Brain microvascular endothelial cell (primary cell): ENCODE data around the gene TASL.

Experiments
- DNase-seq: peaks from one replicate; pipeline ENCODE4 v3.0.0-alpha.2; 2020
- H3K27ac ChIP-seq: fragments of 250-450 bp; sonication (Bioruptor Pico); 2 replicates; pipeline ENCODE4 v1.5.1; 2020; ENCODE audit warnings: mild to moderate bottlenecking, moderate library complexity
- H3K27me3 ChIP-seq: fragments of 250-450 bp; sonication (Bioruptor Pico); replicated peaks from 2 replicates; pipeline ENCODE4 v1.5.1; 2020; ENCODE audit warnings: mild to moderate bottlenecking
- H3K36me3 ChIP-seq: fragments of 250-450 bp; sonication (Bioruptor Pico); replicated peaks from 2 replicates; pipeline ENCODE4 v1.5.1; 2020; ENCODE audit warnings: mild to moderate bottlenecking
- H3K4me3 ChIP-seq: 2 replicates; pipeline ENCODE4 v1.5.1; 2011; ENCODE audit warnings: low read depth, mild to moderate bottlenecking, control low read depth, low read length, moderate library complexity
- in situ Hi-C: cut with HindIII; loops from 2 replicates; pipeline ENCODE4 v1.10.0; 2017; ENCODE audit warnings: low sequenced_read_pairs, low pct_ligation_motif_present
- TF ChIP-seq, protein P1 (sequence below): IDR thresholded peaks from 2 replicates; pipeline ENCODE4 v1.5.1; 2011; ENCODE audit warnings: low read depth, mild to moderate bottlenecking, moderate library complexity, low read length, control low read depth, inconsistent platforms; ENCODE audit errors: missing control alignments

TASL gene

DNA sequence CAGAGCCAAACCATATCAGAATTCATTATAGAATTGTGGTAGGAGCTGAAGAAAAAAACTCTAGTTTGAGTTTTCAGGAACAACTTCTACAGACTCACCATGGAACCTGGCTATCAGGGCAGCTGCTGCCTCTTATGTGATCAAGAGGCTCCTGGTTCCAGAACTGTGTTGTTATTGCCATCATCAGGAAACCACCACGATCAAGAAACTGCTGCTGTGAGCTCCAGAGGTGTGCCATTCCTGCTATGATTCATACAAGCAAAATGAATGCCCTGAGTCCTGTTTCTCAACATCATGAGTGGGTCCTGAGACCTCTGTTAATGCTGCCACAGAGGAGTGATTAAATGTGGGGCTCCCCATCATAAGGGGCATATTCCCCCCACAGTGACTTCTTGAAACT is 43.7 kb downstream of the TASL start:
- Histone ChIP-seq H3K36me3 (no peaks in the 10 kb centered on the region), H3K27me3 (no peaks in the 10 kb centered on the region), H3K27ac (no peak overlapping the region), H3K4me3 (no peak overlapping the region)
- DNase-seq: no peak
- in situ Hi-C loops: no loop called here
- TF ChIP-seq, protein P1, sequence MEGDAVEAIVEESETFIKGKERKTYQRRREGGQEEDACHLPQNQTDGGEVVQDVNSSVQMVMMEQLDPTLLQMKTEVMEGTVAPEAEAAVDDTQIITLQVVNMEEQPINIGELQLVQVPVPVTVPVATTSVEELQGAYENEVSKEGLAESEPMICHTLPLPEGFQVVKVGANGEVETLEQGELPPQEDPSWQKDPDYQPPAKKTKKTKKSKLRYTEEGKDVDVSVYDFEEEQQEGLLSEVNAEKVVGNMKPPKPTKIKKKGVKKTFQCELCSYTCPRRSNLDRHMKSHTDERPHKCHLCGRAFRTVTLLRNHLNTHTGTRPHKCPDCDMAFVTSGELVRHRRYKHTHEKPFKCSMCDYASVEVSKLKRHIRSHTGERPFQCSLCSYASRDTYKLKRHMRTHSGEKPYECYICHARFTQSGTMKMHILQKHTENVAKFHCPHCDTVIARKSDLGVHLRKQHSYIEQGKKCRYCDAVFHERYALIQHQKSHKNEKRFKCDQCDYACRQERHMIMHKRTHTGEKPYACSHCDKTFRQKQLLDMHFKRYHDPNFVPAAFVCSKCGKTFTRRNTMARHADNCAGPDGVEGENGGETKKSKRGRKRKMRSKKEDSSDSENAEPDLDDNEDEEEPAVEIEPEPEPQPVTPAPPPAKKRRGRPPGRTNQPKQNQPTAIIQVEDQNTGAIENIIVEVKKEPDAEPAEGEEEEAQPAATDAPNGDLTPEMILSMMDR: no peak

DNA sequence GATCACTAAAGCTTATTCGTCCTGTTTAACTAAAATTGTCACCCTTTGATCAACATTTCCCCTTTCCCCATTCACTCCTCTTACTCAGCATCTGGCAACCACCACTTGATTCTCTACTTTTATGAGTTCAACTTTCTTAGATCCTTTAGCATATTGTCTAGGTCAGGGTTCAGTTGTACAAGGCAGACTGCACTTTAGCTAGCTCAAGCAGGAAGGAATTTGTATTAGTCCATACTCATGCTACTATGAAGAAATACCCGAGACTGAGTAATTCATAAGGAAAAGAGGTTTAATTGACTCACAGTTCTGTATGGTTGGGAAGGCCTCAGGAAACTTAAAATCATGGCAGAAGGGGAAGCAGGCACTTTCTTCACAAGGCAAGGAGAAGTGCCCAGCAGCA is 44.3 kb downstream of the TASL start:
- TF ChIP-seq, protein P1: no peak
- in situ Hi-C loops: no loop called here
- no peak overlapping the region for H3K27ac ChIP-seq
- no peaks in the 10 kb centered on the region for H3K36me3 ChIP-seq
- DNase-seq: no peak
- H3K27me3 ChIP-seq: no peaks in the 10 kb centered on the region
- no peak overlapping the region for H3K4me3 ChIP-seq

DNA sequence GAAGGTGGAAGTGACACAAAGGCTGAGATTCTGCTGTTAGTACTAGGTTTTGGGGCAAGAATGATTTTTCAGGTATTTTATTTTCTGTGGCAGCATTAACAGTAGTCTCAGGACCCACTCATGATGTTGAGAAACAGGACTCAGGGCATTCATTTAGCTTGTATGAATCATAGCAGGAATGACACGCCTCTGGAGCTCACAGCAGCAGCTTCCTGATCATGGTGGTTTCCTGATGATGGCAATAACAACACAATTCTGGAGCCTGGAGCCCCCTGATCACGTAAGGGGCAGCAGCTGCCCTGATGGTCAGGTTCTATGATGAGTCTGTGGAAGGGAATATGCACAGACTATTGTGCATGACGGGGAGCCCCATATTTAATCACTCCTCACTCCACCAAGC is 47.0 kb downstream of the TASL start:
- H3K27me3 ChIP-seq: no peaks in the 10 kb centered on the region
- H3K36me3 ChIP-seq: no peaks in the 10 kb centered on the region
- TF ChIP-seq, protein P1: no peak
- no peak overlapping the region for H3K27ac ChIP-seq
- in situ Hi-C loops: no loop called here
- H3K4me3 ChIP-seq: no peak overlapping the region
- peak; percentile 39 for DNase-seq

DNA sequence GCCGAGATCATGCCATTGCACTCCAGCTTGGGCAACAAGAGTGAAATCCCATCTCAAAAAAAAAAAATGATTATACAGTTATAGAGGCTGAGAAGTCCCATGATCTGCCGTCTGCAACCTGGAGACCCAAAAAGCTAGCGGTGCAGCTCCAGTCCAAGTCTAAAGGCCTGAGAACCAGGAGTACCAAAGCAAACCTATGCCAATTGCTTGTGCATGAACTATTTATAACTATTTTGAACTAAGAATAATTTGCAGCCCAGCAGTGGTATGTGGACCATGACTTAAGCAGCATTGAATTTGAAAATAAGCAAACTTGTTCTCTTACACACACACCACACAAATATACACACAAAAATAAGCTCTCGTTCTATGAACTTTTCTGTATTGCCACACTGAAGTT is 51.8 kb downstream of the TASL start:
- H3K4me3 ChIP-seq: no peak overlapping the region
- no peaks in the 10 kb centered on the region for H3K36me3 ChIP-seq
- DNase-seq: no peak
- H3K27me3 ChIP-seq: no peaks in the 10 kb centered on the region
- H3K27ac ChIP-seq: no peak overlapping the region
- TF ChIP-seq, protein P1: no peak
- in situ Hi-C loops: no loop called here

DNA sequence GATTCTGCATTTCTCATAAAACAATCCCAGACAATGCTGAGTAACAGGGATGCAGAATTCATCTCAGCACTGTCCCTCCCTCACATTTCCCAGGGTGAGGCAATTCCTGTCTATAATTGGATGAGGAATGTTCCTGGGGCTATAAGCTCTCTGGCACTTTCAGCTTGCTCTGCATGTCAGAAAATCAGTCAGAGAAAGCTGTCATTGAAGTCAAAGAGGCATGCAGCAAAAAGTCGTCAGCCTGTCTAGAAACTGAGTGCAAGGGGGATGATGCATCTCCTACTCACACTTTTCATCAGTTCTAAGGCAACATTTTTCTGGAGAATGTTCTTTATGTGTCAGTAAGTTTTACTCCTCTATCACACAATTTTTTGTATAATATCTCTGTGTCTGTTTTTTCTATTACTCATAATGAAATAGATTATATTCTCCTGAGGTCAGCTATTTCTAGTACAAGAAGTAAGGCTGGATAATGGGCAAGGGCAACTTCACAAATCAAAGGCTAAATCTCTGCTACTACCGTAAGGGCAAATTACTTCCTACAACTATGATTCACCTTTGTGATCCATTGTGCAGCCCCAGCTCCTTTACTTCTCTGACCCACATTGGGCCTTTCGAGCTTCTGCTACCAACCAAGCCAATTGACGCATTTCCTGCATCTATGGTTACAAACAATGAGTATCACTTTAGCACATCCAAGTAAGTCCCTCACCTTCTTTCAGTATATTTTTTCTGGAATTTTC is 56.0 kb downstream of the TASL start:
- peak overlapping the region; percentile 53 for H3K27ac ChIP-seq
- H3K36me3 ChIP-seq: no peaks in the 10 kb centered on the region
- no peaks in the 10 kb centered on the region for H3K27me3 ChIP-seq
- in situ Hi-C loops: no loop called here
- no peak overlapping the region for H3K4me3 ChIP-seq
- peak; percentile 63 for DNase-seq
- TF ChIP-seq, protein P1: no peak

DNA sequence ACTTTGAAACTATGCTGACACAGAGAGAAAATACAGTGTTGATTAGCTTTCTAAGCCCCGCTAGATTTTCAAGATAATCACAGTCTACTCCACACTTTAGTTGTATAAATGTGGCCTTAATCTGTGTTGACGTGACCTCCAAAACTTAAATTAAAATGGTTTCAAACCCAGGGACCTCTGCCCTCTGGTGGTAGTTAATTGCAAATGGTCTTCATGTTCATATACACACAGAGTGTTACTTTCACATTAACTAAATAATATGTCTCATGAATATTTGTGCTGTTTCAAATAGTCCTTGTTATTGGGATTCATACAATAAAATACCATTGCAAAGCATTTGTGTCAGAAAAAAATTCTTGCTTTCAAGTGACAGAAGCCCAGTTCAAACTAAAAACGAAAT is 64.3 kb downstream of the TASL start:
- Histone ChIP-seq H3K4me3 (no peak overlapping the region), H3K27ac (no peak overlapping the region), H3K36me3 (no peaks in the 10 kb centered on the region), H3K27me3 (no peaks in the 10 kb centered on the region)
- TF ChIP-seq, protein P1: peak; percentile 49
- DNase-seq: no peak
- in situ Hi-C loops: no loop called here
